Motor neuron (in vitro differentiated cells): ENCODE results near the gene FUOM. TPM values are rescaled to one million over a fixed set of nuclear protein-coding genes. Genes with fewer than 3 reads are reported as not detected.

Source experiments
- ATAC-seq, 8 experiments: fragments of 200-7000 bp; cut with Tn5 transposase; replicated peaks in 6 of 8; 2 replicates each; pipeline ENCODE4 v1.8.0; 2021; ENCODE audit warnings: mild to moderate bottlenecking in 8 of 8, moderate library complexity in 8 of 8
- H3K27ac ChIP-seq, 2 donors: fragments of 250-450 bp; sonication (Bioruptor Pico); 2 replicates each; pipeline ENCODE4 v1.9.0; 2021; ENCODE audit warnings: antibody characterized with exemption in 2 of 2, mild to moderate bottlenecking in 2 of 2, moderate library complexity in 1 of 2
- H3K4me1 ChIP-seq, 2 donors: fragments of 250-450 bp; sonication (Bioruptor Pico); replicated peaks in 1 of 2; 2 replicates each; pipeline ENCODE4 v1.6.1; 2021; ENCODE audit warnings: antibody characterized with exemption in 2 of 2, mild to moderate bottlenecking in 2 of 2, moderate library complexity in 1 of 2
- H3K4me3 ChIP-seq, 5 donors: fragments of 250-450 bp; sonication (Bioruptor Pico); 2 replicates each; pipeline ENCODE4 v1.9.0; 2021; ENCODE audit warnings: antibody characterized with exemption in 5 of 5, mild to moderate bottlenecking in 5 of 5, moderate library complexity in 4 of 5
- WGBS, 10 experiments: fragments of 450-650 bp; shearing (Covaris generic); methylation state at CpG; one replicate each; pipeline ENCODE4 v1.0.0; 2022; 5-methylcytosine and 5-hydroxymethylcytosine counted together
- in situ Hi-C, 9 experiments: fragments of 400-800 bp; cut with MboI; loops; one replicate each; pipeline ENCODE4 v1.15.0; 2021; ENCODE audit warnings: low sequenced_read_pairs in 9 of 9, low pct_unique_long_range_greater_than_20kb in 2 of 9; ENCODE audit not compliant: unreplicated experiment in 9 of 9
- total RNA-seq, 8 experiments: library from RNA; unstranded; fragments of 300-600 nt; gene quantifications; 2 replicates each; pipeline versions ENCODE4 v1.2.3 to v1.2.4, GENCODE V29; 2022

The FUOM gene
- total RNA-seq, 8 experiments from 2014 or later = 3.3 to 50.5 (median 14.4) TPM

GRCh38 chr10:133336577-133337369, 21.0 kb downstream of the FUOM start, which contains the start of gene CALY:
TSS of gene CALY (minus strand) at chr10:133336896. CDS start at chr10:133328989, 7,907 bp downstream.
- ATAC-seq = peak in 6 of 8 experiments; percentile 53 to 69 (median 60)
- Histone ChIP-seq H3K27ac (peak within 1 kb of the TSS in 1 of 2 donors; percentile 29), H3K4me3 (peak within 1 kb of the TSS; percentile 32 to 52 (median 42)), H3K4me1 (peaks cover 10 to 14% of the 10 kb centered on the region in 2 donors)
- in situ Hi-C loops = no loop called here
- 4 to 100% (median 30%) methylated on average over 1 to 21 of the region's 63 CpGs; no CpG with 5 or more reads in 6 of the 10 experiments for WGBS, 10 experiments

- H3K27ac ChIP-seq = peak overlapping the region in 1 of 2 donors; percentile 29
- in situ Hi-C loops = no loop called here
- 4% methylated on average over 5 of the region's 41 CpGs; no CpG with 5 or more reads in 9 of the 10 experiments for WGBS, 10 experiments
- peak overlapping the region; percentile 32 to 52 (median 42) for H3K4me3 ChIP-seq
- peaks cover 10 to 14% of the 10 kb centered on the region in 2 donors for H3K4me1 ChIP-seq
- ATAC-seq = peak in 2 of 8 experiments; percentile 35 to 38
Observed at GRCh38 chr10:133336118-133336576, 21.7 kb downstream of the FUOM start.

GRCh38 chr10:133335246-133336117, 22.3 kb downstream of the FUOM start:
- peak; percentile 39 to 73 (median 58) for ATAC-seq
- Histone ChIP-seq H3K27ac (no peak overlapping the region), H3K4me1 (peaks cover 10 to 14% of the 10 kb centered on the region in 2 donors), H3K4me3 (peak overlapping the region; percentile 32 to 52 (median 42))
- in situ Hi-C loops = no loop called here
- WGBS, 10 experiments = no CpG with 5 or more reads among the region's 75 CpGs

- in situ Hi-C loops = no loop called here
- peak overlapping the region; percentile 32 to 52 (median 42) for H3K4me3 ChIP-seq
- ATAC-seq = peak in 6 of 8 experiments; percentile 24 to 65 (median 57)
- WGBS, 10 experiments = 0 to 13% methylated on average over 3 of the region's 51 CpGs; no CpG with 5 or more reads in 8 of the 10 experiments
- peak overlapping the region in 1 of 2 donors; percentile 13 for H3K27ac ChIP-seq
- peaks cover 13 to 14% of the 10 kb centered on the region in 2 donors for H3K4me1 ChIP-seq
Observed at GRCh38 chr10:133334503-133335245, 23.1 kb downstream of the FUOM start.

GRCh38 chr10:133332936-133333699, 24.7 kb downstream of the FUOM start:
- ATAC-seq = no peak
- Histone ChIP-seq H3K27ac (no peak overlapping the region), H3K4me3 (no peak overlapping the region), H3K4me1 (peaks cover 16% of the 10 kb centered on the region in 2 donors)
- in situ Hi-C loops = no loop called here
- WGBS, 10 experiments = 40 to 80% (median 60%) methylated on average over 1 to 4 of the region's 30 CpGs; no CpG with 5 or more reads in 4 of the 10 experiments

GRCh38 chr10:133329491-133330202, 28.2 kb downstream of the FUOM start:
- in situ Hi-C loops = no loop called here
- Histone ChIP-seq H3K4me1 (peaks cover 14 to 18% of the 10 kb centered on the region in 2 donors), H3K27ac (no peak overlapping the region), H3K4me3 (peak overlapping the region in 1 of 5 donors; percentile 1)
- WGBS, 10 experiments = 0 to 53% (median 11%) methylated on average over 1 to 12 of the region's 37 CpGs; no CpG with 5 or more reads in 2 of the 10 experiments
- ATAC-seq = peak; percentile 60 to 93 (median 72)

- peaks cover 17 to 20% of the 10 kb centered on the region in 2 donors for H3K4me1 ChIP-seq
- in situ Hi-C loops = no loop called here
- 37 to 94% (median 61%) methylated on average over 2 to 9 of the region's 15 CpGs; no CpG with 5 or more reads in 4 of the 10 experiments for WGBS, 10 experiments
- ATAC-seq = no peak
- H3K27ac ChIP-seq = no peak overlapping the region
- no peak overlapping the region for H3K4me3 ChIP-seq
Observed at GRCh38 chr10:133328358-133329343, 29.2 kb downstream of the FUOM start.

GRCh38 chr10:133327651-133328357, 30.0 kb downstream of the FUOM start:
- no peak overlapping the region for H3K4me3 ChIP-seq
- no peak overlapping the region for H3K27ac ChIP-seq
- peaks cover 17 to 20% of the 10 kb centered on the region in 2 donors for H3K4me1 ChIP-seq
- ATAC-seq = peak in 2 of 8 experiments; percentile 1 to 2
- in situ Hi-C loops = no loop called here
- WGBS, 10 experiments = 0 to 66% (median 32%) methylated on average over 1 to 9 of the region's 12 CpGs; no CpG with 5 or more reads in 3 of the 10 experiments

GRCh38 chr10:133326745-133327650, 30.8 kb downstream of the FUOM start:
- ATAC-seq = peak in 1 of 8 experiments; percentile 0
- in situ Hi-C loops = no loop called here
- Histone ChIP-seq H3K4me1 (peaks cover 17 to 20% of the 10 kb centered on the region in 2 donors), H3K27ac (no peak overlapping the region), H3K4me3 (no peak overlapping the region)
- 18 to 64% (median 42%) methylated on average over 2 to 8 of the region's 28 CpGs; no CpG with 5 or more reads in 2 of the 10 experiments for WGBS, 10 experiments
